ENCODE results near the gene IRX6. TPM values are rescaled to one million over a fixed set of nuclear protein-coding genes. Genes with fewer than 3 reads are reported as not detected.

Gene IRX6
- total RNA-seq, 1 experiment from 2014 or later, result 0.22 TPM

DNA sequence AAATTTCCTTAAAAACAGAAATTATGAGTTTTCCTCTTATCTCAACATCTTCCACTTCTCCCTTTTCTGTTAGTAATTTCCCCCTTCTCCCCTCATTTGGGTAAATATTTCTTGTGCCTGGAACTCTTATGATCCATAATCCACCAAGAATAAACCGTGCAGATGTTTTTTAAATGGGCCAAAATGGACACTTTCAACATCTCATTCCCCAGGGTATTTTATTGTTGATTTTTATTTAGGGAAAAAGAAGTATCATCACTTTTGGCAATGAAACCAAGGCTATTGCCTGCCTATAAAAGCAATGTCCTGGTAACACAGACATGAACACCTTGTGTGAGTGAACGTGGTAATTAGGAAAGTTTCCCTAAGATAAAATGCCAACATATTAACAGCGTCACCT, 54.6 kb downstream of the IRX6 start (continued):
- TF ChIP-seq, protein P1, sequence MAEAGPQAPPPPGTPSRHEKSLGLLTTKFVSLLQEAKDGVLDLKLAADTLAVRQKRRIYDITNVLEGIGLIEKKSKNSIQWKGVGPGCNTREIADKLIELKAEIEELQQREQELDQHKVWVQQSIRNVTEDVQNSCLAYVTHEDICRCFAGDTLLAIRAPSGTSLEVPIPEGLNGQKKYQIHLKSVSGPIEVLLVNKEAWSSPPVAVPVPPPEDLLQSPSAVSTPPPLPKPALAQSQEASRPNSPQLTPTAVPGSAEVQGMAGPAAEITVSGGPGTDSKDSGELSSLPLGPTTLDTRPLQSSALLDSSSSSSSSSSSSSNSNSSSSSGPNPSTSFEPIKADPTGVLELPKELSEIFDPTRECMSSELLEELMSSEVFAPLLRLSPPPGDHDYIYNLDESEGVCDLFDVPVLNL (CRISPR knock-in tag; IDR thresholded peaks at IDR 0.05; ENCODE audit: borderline replicate concordance, low read depth), result no peak
- TF ChIP-seq OVOL2 (CRISPR knock-in tag; IDR thresholded peaks at IDR 0.05; ENCODE audit: borderline replicate concordance), result no peak
- TF ChIP-seq, protein P2, sequence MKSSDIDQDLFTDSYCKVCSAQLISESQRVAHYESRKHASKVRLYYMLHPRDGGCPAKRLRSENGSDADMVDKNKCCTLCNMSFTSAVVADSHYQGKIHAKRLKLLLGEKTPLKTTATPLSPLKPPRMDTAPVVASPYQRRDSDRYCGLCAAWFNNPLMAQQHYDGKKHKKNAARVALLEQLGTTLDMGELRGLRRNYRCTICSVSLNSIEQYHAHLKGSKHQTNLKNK (CRISPR knock-in tag; IDR thresholded peaks at IDR 0.05), result no peak

DNA sequence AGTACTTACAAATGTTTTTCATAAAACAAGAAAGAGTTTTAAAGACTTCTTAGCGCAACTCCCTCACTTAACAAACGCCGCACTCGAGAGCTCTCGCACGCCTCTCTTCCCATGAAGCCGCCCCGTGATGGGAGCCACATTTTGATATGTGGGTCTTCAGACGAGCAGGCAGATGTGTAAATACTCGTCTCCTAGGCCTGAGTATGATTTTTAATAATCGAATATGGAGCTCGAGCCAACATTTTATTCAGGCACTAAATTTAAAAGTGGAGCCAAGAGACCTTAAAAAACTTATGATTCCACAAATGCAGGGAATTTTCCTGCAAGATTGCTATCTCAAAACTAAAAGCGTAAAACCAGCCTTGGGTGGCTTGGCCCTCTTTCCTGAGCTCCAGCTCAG, 55.4 kb downstream of the IRX6 start:
- peaks cover 4% of the 10 kb centered on the region for H3K4me1 Mint-ChIP-seq
- H3K9me3 Mint-ChIP-seq, result no peaks in the 10 kb centered on the region
- ChIA-PET CTCF (no interaction called here), POLR2A (no interaction called here)
- H3K4me3 Mint-ChIP-seq, result no peak overlapping the region
- H3K27ac Mint-ChIP-seq, result no peak overlapping the region
- H3K27me3 Mint-ChIP-seq (ENCODE audit: low read depth), result no peaks in the 10 kb centered on the region
- no peaks in the 10 kb centered on the region for H3K36me3 Mint-ChIP-seq
- DNase-seq (ENCODE audit: low spot score) (no peak), ATAC-seq (no peak)
- TF ChIP-seq NR2C2 (CRISPR knock-in tag; IDR thresholded peaks at IDR 0.05), result no peak
- TF ChIP-seq ZBTB21 (CRISPR knock-in tag; IDR thresholded peaks at IDR 0.05; ENCODE audit: borderline replicate concordance), result no peak
- no peak for TF ChIP-seq CREB1 (CRISPR knock-in tag; IDR thresholded peaks at IDR 0.05)
- TF ChIP-seq RORB (CRISPR knock-in tag; IDR thresholded peaks at IDR 0.05), result no peak
- TF ChIP-seq FOXK1 (CRISPR knock-in tag; IDR thresholded peaks at IDR 0.05), result no peak
- no peak for TF ChIP-seq OVOL2 (CRISPR knock-in tag; IDR thresholded peaks at IDR 0.05; ENCODE audit: borderline replicate concordance)
- no peak for TF ChIP-seq NFATC4 (CRISPR knock-in tag; IDR thresholded peaks at IDR 0.05)
- TF ChIP-seq IRF2 (CRISPR knock-in tag; IDR thresholded peaks at IDR 0.05; ENCODE audit: borderline replicate concordance, low read depth), result no peak
- TF ChIP-seq, protein P3, sequence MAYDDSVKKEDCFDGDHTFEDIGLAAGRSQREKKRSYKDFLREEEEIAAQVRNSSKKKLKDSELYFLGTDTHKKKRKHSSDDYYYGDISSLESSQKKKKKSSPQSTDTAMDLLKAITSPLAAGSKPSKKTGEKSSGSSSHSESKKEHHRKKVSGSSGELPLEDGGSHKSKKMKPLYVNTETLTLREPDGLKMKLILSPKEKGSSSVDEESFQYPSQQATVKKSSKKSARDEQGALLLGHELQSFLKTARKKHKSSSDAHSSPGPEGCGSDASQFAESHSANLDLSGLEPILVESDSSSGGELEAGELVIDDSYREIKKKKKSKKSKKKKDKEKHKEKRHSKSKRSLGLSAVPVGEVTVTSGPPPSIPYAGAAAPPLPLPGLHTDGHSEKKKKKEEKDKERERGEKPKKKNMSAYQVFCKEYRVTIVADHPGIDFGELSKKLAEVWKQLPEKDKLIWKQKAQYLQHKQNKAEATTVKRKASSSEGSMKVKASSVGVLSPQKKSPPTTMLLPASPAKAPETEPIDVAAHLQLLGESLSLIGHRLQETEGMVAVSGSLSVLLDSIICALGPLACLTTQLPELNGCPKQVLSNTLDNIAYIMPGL (CRISPR knock-in tag; IDR thresholded peaks at IDR 0.05), result no peak
- TF ChIP-seq GTF2I (CRISPR knock-in tag; conservative IDR thresholded peaks at IDR 0.05), result no peak
- TF ChIP-seq, protein P4, sequence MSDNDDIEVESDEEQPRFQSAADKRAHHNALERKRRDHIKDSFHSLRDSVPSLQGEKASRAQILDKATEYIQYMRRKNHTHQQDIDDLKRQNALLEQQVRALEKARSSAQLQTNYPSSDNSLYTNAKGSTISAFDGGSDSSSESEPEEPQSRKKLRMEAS (CRISPR knock-in tag; IDR thresholded peaks at IDR 0.05), result no peak
- TF ChIP-seq ZNF416 (CRISPR knock-in tag; IDR thresholded peaks at IDR 0.05), result no peak
- no peak for TF ChIP-seq ZNF232 (CRISPR knock-in tag; IDR thresholded peaks at IDR 0.05)
- TF ChIP-seq ESRRA (CRISPR knock-in tag; IDR thresholded peaks at IDR 0.05; ENCODE audit: borderline replicate concordance), result no peak
- TF ChIP-seq ZNF396 (CRISPR knock-in tag; IDR thresholded peaks at IDR 0.05; ENCODE audit: borderline replicate concordance), result no peak
- TF ChIP-seq, protein P5, sequence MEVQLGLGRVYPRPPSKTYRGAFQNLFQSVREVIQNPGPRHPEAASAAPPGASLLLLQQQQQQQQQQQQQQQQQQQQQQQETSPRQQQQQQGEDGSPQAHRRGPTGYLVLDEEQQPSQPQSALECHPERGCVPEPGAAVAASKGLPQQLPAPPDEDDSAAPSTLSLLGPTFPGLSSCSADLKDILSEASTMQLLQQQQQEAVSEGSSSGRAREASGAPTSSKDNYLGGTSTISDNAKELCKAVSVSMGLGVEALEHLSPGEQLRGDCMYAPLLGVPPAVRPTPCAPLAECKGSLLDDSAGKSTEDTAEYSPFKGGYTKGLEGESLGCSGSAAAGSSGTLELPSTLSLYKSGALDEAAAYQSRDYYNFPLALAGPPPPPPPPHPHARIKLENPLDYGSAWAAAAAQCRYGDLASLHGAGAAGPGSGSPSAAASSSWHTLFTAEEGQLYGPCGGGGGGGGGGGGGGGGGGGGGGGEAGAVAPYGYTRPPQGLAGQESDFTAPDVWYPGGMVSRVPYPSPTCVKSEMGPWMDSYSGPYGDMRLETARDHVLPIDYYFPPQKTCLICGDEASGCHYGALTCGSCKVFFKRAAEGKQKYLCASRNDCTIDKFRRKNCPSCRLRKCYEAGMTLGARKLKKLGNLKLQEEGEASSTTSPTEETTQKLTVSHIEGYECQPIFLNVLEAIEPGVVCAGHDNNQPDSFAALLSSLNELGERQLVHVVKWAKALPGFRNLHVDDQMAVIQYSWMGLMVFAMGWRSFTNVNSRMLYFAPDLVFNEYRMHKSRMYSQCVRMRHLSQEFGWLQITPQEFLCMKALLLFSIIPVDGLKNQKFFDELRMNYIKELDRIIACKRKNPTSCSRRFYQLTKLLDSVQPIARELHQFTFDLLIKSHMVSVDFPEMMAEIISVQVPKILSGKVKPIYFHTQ (CRISPR knock-in tag; IDR thresholded peaks at IDR 0.05), result no peak

DNA sequence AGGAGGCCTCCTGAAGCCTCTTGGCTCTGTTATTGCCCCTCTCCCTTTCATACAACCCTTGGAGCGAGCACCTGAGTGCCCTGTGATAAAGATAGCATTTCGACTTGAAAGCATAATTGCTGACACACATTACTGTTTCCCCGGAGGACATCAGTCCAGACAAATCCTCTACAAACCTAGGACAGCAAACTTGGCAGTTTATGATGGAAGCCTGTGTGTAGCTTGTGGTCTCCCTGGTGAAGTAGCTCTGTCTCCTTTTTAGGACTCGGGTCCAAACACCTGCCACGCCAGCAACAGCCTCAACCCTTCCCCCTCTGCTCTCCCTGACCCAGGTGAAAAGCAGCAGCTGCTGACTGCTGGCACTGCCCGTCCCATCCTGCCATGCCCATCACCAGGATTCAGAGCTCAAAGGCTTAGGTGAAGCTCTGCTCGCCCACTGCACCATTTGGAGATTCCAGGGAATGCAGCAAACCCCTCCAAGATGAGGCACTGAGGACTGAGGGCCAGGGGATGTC, 55.9 kb downstream of the IRX6 start:
- ATAC-seq (no peak), DNase-seq (ENCODE audit: low spot score) (no peak)
- POLR2A ChIA-PET, result no interaction called here
- Mint-ChIP-seq H3K27me3 (ENCODE audit: low read depth) (no peaks in the 10 kb centered on the region), H3K4me3 (no peak overlapping the region), H3K9me3 (no peaks in the 10 kb centered on the region), H3K36me3 (no peaks in the 10 kb centered on the region), H3K4me1 (peaks cover 6% of the 10 kb centered on the region), H3K27ac (no peak overlapping the region)
- no peak for TF ChIP-seq ZNF263 (CRISPR knock-in tag; IDR thresholded peaks at IDR 0.05; ENCODE audit: low read depth)
- TF ChIP-seq, protein P6, sequence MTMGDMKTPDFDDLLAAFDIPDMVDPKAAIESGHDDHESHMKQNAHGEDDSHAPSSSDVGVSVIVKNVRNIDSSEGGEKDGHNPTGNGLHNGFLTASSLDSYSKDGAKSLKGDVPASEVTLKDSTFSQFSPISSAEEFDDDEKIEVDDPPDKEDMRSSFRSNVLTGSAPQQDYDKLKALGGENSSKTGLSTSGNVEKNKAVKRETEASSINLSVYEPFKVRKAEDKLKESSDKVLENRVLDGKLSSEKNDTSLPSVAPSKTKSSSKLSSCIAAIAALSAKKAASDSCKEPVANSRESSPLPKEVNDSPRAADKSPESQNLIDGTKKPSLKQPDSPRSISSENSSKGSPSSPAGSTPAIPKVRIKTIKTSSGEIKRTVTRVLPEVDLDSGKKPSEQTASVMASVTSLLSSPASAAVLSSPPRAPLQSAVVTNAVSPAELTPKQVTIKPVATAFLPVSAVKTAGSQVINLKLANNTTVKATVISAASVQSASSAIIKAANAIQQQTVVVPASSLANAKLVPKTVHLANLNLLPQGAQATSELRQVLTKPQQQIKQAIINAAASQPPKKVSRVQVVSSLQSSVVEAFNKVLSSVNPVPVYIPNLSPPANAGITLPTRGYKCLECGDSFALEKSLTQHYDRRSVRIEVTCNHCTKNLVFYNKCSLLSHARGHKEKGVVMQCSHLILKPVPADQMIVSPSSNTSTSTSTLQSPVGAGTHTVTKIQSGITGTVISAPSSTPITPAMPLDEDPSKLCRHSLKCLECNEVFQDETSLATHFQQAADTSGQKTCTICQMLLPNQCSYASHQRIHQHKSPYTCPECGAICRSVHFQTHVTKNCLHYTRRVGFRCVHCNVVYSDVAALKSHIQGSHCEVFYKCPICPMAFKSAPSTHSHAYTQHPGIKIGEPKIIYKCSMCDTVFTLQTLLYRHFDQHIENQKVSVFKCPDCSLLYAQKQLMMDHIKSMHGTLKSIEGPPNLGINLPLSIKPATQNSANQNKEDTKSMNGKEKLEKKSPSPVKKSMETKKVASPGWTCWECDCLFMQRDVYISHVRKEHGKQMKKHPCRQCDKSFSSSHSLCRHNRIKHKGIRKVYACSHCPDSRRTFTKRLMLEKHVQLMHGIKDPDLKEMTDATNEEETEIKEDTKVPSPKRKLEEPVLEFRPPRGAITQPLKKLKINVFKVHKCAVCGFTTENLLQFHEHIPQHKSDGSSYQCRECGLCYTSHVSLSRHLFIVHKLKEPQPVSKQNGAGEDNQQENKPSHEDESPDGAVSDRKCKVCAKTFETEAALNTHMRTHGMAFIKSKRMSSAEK (CRISPR knock-in tag; IDR thresholded peaks at IDR 0.05; ENCODE audit: borderline replicate concordance), result no peak
- CTCF ChIA-PET, result interaction anchor here (1.2 kb wide), 1 partner anchor 9 kb away, joined by 4 read pairs; no protein-coding TSS in a partner anchor

All from WTC11 (cell line).